Mesodermal cell (in vitro differentiated cells): ENCODE results near the gene OR5K4.
"Not testable (repeated sequence)": the region's sequence is repeated elsewhere in the genome, so short reads cannot be mapped to it uniquely, and the experiment has no call there.

ENCODE experiments used
- H3K27ac ChIP-seq: 2 replicates; pipeline ENCODE4 v1.7.0; 2013; ENCODE audit warnings: mild to moderate bottlenecking, low read depth, low read length, moderate library complexity; ENCODE audit not compliant: severe bottlenecking
- H3K36me3 ChIP-seq: 2 replicates; pipeline ENCODE4 v1.7.1; 2013; ENCODE audit warnings: mild to moderate bottlenecking, low read length, moderate library complexity; ENCODE audit not compliant: control insufficient read depth, insufficient read depth
- H3K4me1 ChIP-seq: one replicate; pipeline ENCODE4 v1.7.1; 2013; ENCODE audit warnings: mild to moderate bottlenecking, low read length; ENCODE audit not compliant: insufficient read depth, control insufficient read depth, poor library complexity, severe bottlenecking
- H3K4me3 ChIP-seq: 2 replicates; pipeline ENCODE4 v1.7.0; 2013; ENCODE audit warnings: low read length, control low read depth, mild to moderate bottlenecking; ENCODE audit not compliant: insufficient read depth, poor library complexity, severe bottlenecking; ENCODE audit errors: extremely low read depth
- H3K9me3 ChIP-seq: 2 replicates; pipeline ENCODE4 v1.7.1; 2013; ENCODE audit warnings: mild to moderate bottlenecking, low read length, moderate library complexity; ENCODE audit not compliant: control insufficient read depth
- WGBS, 2 experiments: methylation state at CpG; one replicate each; pipeline ENCODE4 v1.1.5; 2013; ENCODE audit warnings: missing lambda C conversion rate in 2 of 2; ENCODE audit not compliant: insufficient coverage in 2 of 2; 5-methylcytosine and 5-hydroxymethylcytosine counted together

The OR5K4 gene

DNA sequence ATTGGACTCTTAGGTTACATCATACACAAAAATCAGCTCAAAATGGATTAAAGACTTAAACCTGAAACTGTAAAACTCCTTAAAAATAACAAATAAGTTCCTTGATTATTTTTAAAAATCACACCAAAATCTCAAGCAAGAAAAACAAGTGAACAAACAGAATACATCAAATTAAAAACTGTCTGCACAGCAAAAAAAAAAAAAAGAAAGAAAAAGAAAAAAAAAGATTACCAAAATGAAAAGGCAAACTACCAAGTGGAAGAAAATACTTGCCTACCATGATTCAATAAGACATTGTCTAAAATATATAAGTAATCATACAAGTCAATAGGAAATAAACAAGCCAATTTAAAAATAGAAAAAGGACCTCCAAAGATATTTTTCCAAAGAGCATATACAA lies 17.5 kb downstream of the OR5K4 start:
- Histone ChIP-seq H3K36me3 (no peaks in the 10 kb centered on the region), H3K9me3 (no peaks in the 10 kb centered on the region), H3K4me1 (no peaks in the 10 kb centered on the region), H3K27ac (no peak overlapping the region), H3K4me3 (no peak overlapping the region)

DNA sequence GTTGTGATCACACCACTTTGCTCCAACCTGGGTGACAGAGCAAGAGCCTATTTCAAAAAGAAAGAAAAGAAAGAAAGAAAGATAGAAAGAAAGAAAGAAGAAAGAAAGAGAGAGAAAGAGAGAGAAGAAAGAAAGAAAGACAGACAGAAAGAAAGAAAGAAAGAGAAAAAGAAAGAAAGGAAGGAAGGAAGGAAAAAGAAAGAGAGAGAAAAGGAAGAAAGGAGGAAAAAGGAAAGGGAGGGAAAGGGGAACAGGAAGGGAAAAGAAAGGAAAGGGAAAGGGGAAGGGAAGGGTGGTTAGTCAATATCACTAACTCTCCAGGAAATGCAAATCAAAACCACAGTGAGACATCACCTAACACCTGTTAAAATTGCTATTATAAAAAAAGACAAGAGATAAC lies 18.2 kb downstream of the OR5K4 start:
- no peaks in the 10 kb centered on the region for H3K9me3 ChIP-seq
- H3K4me1 ChIP-seq, result no peaks in the 10 kb centered on the region
- no peaks in the 10 kb centered on the region for H3K36me3 ChIP-seq
- H3K27ac ChIP-seq, result no peak overlapping the region
- H3K4me3 ChIP-seq, result no peak overlapping the region

DNA sequence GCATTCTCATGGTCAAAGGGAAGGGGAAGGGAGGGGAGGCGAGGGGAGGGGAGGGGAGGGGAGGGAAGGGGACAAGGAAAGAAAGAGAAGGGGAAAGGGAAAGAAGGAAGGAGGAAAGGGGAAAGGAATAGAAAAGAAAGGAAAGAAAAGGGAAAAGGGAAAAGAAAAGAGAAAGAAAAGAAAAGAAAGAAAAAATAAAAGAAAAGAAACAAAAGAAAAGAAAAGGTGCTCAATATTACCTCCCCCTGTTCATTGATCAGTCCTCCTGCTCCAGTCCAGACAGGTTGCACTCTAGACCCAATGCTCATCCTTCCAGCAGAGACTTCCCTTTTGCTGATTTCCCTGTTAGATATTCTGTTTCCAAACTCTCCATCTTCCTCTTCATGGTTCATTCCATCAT lies 18.8 kb downstream of the OR5K4 start:
- H3K4me1 ChIP-seq, result no peaks in the 10 kb centered on the region
- H3K4me3 ChIP-seq, result no peak overlapping the region
- H3K36me3 ChIP-seq, result no peaks in the 10 kb centered on the region
- no CpG with 5 or more reads among the region's 1 CpG for WGBS, 2 experiments
- H3K9me3 ChIP-seq, result no peaks in the 10 kb centered on the region
- no peak overlapping the region for H3K27ac ChIP-seq

DNA sequence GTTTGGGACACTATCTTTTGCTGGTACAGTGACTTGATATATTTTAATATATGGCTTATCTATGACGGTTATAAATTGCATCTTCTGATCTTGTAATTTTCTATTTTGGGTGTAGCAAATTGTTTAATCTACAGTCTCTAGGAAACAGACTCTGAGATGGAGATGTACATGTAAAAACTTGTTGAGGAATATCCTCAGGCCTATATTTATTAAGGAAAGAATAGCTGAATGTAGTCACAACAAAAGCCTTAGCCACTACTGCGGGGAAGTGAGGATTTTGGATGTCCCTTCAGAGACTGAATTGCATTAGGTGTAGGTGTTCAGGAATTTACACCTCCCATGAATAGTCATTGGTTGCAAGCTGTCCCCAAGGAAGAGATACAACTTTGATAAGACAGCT lies 23.0 kb downstream of the OR5K4 start:
- Histone ChIP-seq H3K9me3 (no peaks in the 10 kb centered on the region), H3K4me1 (no peaks in the 10 kb centered on the region), H3K4me3 (no peak overlapping the region), H3K36me3 (no peaks in the 10 kb centered on the region), H3K27ac (no peak overlapping the region)
- WGBS, 2 experiments, result 0% methylated on average over 1 of the region's 2 CpGs; no CpG with 5 or more reads in 1 of the 2 experiments

DNA sequence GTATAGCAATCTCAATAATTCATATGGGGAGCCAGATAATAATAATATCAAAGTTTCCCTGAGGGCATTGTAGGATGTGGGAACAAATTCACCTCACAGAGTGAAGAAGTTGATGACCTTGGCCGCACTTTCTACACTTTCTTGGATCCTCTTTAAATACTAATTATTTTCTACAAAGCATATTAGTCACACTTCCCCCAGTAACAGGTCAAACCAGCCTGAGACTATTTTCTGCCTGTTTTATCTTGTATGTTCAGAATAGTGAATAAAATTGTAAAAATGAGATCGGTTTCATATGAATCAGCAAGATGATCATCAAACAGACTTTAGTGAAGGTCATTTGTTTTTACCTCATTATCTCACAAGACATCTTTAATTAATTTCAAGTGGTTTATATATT lies 34.5 kb downstream of the OR5K4 start:
- Histone ChIP-seq H3K9me3 (no peaks in the 10 kb centered on the region), H3K36me3 (no peaks in the 10 kb centered on the region), H3K4me3 (no peak overlapping the region), H3K27ac (no peak overlapping the region), H3K4me1 (no peaks in the 10 kb centered on the region)
- WGBS, 2 experiments, result no CpG with 5 or more reads among the region's 2 CpGs

DNA sequence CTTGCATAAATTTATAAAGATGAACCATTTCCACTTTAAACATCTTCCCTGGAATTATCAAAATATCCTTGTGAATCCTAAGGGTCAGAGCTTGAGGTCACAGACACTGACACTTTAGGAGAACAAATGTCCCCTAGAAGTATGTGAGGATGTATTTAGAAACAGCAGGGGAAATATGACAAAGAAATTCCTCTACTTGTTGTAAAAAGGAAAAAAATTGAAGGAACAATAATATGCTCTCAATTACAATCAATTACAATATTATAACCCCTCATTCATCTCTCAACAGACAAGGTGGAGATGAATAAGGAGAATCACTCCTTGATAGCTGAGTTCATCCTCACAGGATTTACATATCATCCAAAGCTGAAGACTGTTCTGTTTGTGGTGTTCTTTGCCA lies 36.7 kb downstream of the OR5K4 start, which contains the start of gene OR5K3:
Gene OR5K3 (plus strand): TSS at position 301 of the 400 bp plus-strand sequence. CDS start 0 bp downstream, at position 301.
- Histone ChIP-seq H3K27ac (no peak within 1 kb of the TSS), H3K9me3 (no peaks in the 10 kb centered on the region), H3K36me3 (no peaks in the 10 kb centered on the region), H3K4me1 (no peaks in the 10 kb centered on the region), H3K4me3 (no peak within 1 kb of the TSS)

DNA sequence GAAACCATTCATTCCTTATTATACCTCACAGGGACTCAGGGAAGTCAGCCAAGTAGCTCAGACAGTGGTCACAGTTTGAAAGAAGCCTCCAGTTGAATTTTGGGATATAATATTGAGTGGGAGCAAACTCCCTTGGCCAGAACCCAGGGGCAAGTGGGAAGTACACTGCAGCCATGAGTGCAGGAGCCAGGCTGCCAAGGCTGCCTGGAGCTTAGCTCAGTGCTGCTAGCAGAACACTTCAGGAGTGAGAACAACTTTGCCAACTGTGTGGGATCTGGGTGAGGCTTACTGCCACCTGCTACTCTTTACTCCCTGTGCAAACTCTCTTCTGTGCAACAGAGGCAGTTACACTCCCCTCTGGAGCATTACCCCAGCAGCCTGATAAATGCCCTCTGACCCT lies 41.4 kb downstream of the OR5K4 start:
- Histone ChIP-seq H3K9me3 (no peaks in the 10 kb centered on the region), H3K4me1 (no peaks in the 10 kb centered on the region), H3K4me3 (no peak overlapping the region), H3K36me3 (no peaks in the 10 kb centered on the region), H3K27ac (no peak overlapping the region)

DNA sequence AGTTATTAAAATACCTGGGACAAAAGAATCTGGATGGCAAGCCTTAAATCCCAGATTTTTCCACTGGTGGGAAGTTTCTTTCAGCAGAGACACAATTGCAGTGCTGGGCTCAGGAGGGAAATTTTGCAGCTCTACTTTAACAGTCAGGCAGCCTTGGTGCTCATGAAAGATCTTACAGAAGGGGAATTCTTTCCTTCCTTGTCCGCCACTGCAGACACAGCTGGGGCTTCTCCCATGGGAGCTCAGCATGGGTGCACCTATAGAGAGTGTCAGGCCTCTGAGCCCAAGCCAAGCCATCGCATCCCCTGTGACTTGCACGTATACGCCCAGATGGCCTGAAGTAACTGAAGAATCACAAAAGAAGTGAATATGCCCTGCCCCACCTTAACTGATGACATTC lies 42.8 kb downstream of the OR5K4 start:
- H3K9me3 ChIP-seq, H3K4me3 ChIP-seq, H3K4me1 ChIP-seq, H3K36me3 ChIP-seq, H3K27ac ChIP-seq: not testable (repeated sequence)
- WGBS, 2 experiments, result 86% methylated on average over 1 of the region's 4 CpGs; no CpG with 5 or more reads in 1 of the 2 experiments

DNA sequence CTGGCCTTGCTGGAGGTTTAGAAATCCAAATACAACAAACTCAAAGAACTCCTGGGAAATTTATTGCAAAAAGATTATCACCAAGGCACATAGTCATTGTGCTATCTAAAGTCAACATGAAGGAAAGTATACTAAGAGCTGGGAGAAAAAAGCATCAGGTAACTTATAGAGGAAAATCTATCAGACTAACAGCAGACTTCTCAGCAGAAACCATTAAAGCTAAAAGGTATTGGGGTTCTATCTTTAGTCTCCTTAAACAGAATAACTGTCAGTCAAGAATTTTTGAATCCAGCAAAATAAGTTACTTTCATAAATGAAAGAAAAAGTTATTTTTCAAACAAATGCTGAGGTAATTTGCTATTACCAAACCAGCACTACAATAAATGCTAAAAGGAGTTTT lies 44.9 kb downstream of the OR5K4 start:
- no peak overlapping the region for H3K4me3 ChIP-seq

DNA sequence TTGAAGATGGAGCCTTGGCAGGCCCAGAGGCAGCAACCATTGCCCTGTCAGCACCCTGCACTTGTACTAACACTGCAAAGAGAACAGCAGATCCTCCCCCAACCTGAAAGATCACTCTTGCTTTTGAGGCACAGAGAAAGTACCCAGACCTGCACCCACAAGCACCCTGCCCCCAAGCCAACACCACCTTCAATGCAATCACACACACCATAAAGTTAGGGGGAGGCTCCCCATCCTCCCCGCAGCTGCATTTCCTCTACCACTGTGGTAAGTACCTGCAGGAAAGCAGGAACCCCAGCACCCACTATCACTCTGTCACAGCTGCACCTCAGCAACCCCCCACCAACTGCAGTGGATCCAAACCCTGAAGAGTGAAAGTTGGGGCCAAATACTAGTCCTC lies 48.9 kb downstream of the OR5K4 start:
- H3K4me1 ChIP-seq, result no peaks in the 10 kb centered on the region
- H3K27ac ChIP-seq, result no peak overlapping the region
- no CpG with 5 or more reads among the region's 1 CpG for WGBS, 2 experiments
- peaks cover 9% of the 10 kb centered on the region for H3K9me3 ChIP-seq
- no peaks in the 10 kb centered on the region for H3K36me3 ChIP-seq
- no peak overlapping the region for H3K4me3 ChIP-seq

More for the DNA sequence above, 44.9 kb downstream of the OR5K4 start:
- H3K4me1 ChIP-seq, result no peaks in the 10 kb centered on the region
- H3K9me3 ChIP-seq, result peaks cover 2% of the 10 kb centered on the region
- H3K27ac ChIP-seq, result no peak overlapping the region
- H3K36me3 ChIP-seq, result no peaks in the 10 kb centered on the region

DNA sequence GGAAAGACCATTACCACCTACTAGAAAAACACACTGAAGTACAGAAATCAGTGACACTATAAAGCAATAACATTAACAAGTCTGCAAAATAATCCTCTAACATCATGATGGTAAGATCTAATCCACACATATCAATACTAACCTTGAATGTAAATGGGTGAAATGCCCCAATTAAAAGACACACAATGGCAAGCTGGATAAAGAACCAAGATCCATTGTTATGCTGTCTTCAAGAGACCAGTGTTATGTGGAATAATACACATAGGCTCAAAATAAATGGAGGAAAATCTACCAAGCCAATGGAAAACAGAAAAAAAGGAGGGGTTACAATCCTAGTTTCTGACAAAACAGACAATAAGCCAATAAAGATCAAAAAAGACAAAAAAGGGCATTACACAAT lies 50.4 kb downstream of the OR5K4 start:
- Histone ChIP-seq H3K4me3 (no peak overlapping the region), H3K9me3 (peaks cover 9% of the 10 kb centered on the region), H3K27ac (no peak overlapping the region), H3K4me1 (no peaks in the 10 kb centered on the region), H3K36me3 (no peaks in the 10 kb centered on the region)
